ENCODE data around the gene DPF3.

The DPF3 gene

GRCh38 chr14:72740966-72741825 lies 152.7 kb downstream of the DPF3 start:
- ChIA-PET POLR2A (no interaction called here), CTCF (interaction anchor here (1.1 kb wide), 1 partner anchor 11 kb away, joined by 3 read pairs; no protein-coding TSS in a partner anchor)
- DNase-seq (ENCODE audit: extremely low spot score) = no peak
- TF ChIP-seq L3MBTL2 (conservative IDR thresholded peaks at IDR 0.05) (no peak), FOXA1 (IDR thresholded peaks at IDR 0.05) (no peak), BHLHE40 (IDR thresholded peaks at IDR 0.05; ENCODE audit: borderline replicate concordance) (no peak), FOXM1 (IDR thresholded peaks at IDR 0.05; ENCODE audit: borderline replicate concordance) (no peak), NFRKB (IDR thresholded peaks at IDR 0.05) (no peak), ZNF384 (IDR thresholded peaks at IDR 0.05) (no peak), SP1 (IDR thresholded peaks at IDR 0.05) (no peak), LEF1 (IDR thresholded peaks at IDR 0.05; ENCODE audit: borderline replicate concordance) (no peak), SUZ12 (IDR thresholded peaks at IDR 0.05) (no peak), TARDBP (IDR thresholded peaks at IDR 0.05) (no peak), ELF4 (IDR thresholded peaks at IDR 0.05) (no peak), HDGF (IDR thresholded peaks at IDR 0.05; ENCODE audit: borderline replicate concordance) (no peak), FOXK2 (IDR thresholded peaks at IDR 0.05) (no peak), PKNOX1 (IDR thresholded peaks at IDR 0.05) (no peak)

- ChIA-PET POLR2A (no interaction called here), CTCF (interaction anchor here (1.1 kb wide), 1 partner anchor 12 kb away, joined by 3 read pairs; no protein-coding TSS in a partner anchor)
- DNase-seq (ENCODE audit: extremely low spot score) = no peak
- TF ChIP-seq ELF4 (IDR thresholded peaks at IDR 0.05) (no peak), FOXA1 (IDR thresholded peaks at IDR 0.05) (no peak), HDGF (IDR thresholded peaks at IDR 0.05; ENCODE audit: borderline replicate concordance) (no peak), SUZ12 (IDR thresholded peaks at IDR 0.05) (no peak), NFRKB (IDR thresholded peaks at IDR 0.05) (no peak), PKNOX1 (IDR thresholded peaks at IDR 0.05) (no peak), FOXM1 (IDR thresholded peaks at IDR 0.05; ENCODE audit: borderline replicate concordance) (no peak), CTBP1 (IDR thresholded peaks at IDR 0.05; ENCODE audit: borderline replicate concordance) (no peak), BHLHE40 (IDR thresholded peaks at IDR 0.05; ENCODE audit: borderline replicate concordance) (no peak), ZNF384 (IDR thresholded peaks at IDR 0.05) (no peak), L3MBTL2 (conservative IDR thresholded peaks at IDR 0.05) (no peak), FOXK2 (IDR thresholded peaks at IDR 0.05) (no peak), ARNT (IDR thresholded peaks at IDR 0.05) (no peak), SP1 (IDR thresholded peaks at IDR 0.05) (no peak), TARDBP (IDR thresholded peaks at IDR 0.05) (no peak), LEF1 (IDR thresholded peaks at IDR 0.05; ENCODE audit: borderline replicate concordance) (no peak)
These were observed 153.4 kb downstream of the DPF3 start for GRCh38 chr14:72740504-72740961.

GRCh38 chr14:72739446-72740405 lies 154.2 kb downstream of the DPF3 start:
- ChIA-PET POLR2A (no interaction called here), CTCF (interaction anchor here (1.1 kb wide), 1 partner anchor 13 kb away, joined by 3 read pairs; no protein-coding TSS in a partner anchor)
- TF ChIP-seq SUZ12 (IDR thresholded peaks at IDR 0.05) = no peak
- TF ChIP-seq FOXK2 (IDR thresholded peaks at IDR 0.05) = no peak
- TF ChIP-seq FOXM1 (IDR thresholded peaks at IDR 0.05; ENCODE audit: borderline replicate concordance) = no peak
- no peak for TF ChIP-seq HDGF (IDR thresholded peaks at IDR 0.05; ENCODE audit: borderline replicate concordance)
- no peak for TF ChIP-seq BHLHE40 (IDR thresholded peaks at IDR 0.05; ENCODE audit: borderline replicate concordance)
- no peak for TF ChIP-seq L3MBTL2 (conservative IDR thresholded peaks at IDR 0.05)
- TF ChIP-seq CTBP1 (IDR thresholded peaks at IDR 0.05; ENCODE audit: borderline replicate concordance) = no peak
- no peak for TF ChIP-seq ELF4 (IDR thresholded peaks at IDR 0.05)
- TF ChIP-seq ZNF384 (IDR thresholded peaks at IDR 0.05) = no peak
- TF ChIP-seq LEF1 (IDR thresholded peaks at IDR 0.05; ENCODE audit: borderline replicate concordance) = no peak
- DNase-seq (ENCODE audit: extremely low spot score) = no peak

- ChIA-PET POLR2A (no interaction called here), CTCF (no interaction called here)
- TF ChIP-seq FOXA1 (IDR thresholded peaks at IDR 0.05) = no peak
- TF ChIP-seq FOXM1 (IDR thresholded peaks at IDR 0.05; ENCODE audit: borderline replicate concordance) = no peak
- TF ChIP-seq HDGF (IDR thresholded peaks at IDR 0.05; ENCODE audit: borderline replicate concordance) = no peak
- TF ChIP-seq LEF1 (IDR thresholded peaks at IDR 0.05; ENCODE audit: borderline replicate concordance) = no peak
- no peak for TF ChIP-seq NFRKB (IDR thresholded peaks at IDR 0.05)
- no peak for TF ChIP-seq ZNF384 (IDR thresholded peaks at IDR 0.05)
- TF ChIP-seq L3MBTL2 (conservative IDR thresholded peaks at IDR 0.05) = no peak
- no peak for TF ChIP-seq SP1 (IDR thresholded peaks at IDR 0.05)
- TF ChIP-seq PKNOX1 (IDR thresholded peaks at IDR 0.05) = no peak
- TF ChIP-seq BHLHE40 (IDR thresholded peaks at IDR 0.05; ENCODE audit: borderline replicate concordance) = no peak
- no peak for TF ChIP-seq ELF4 (IDR thresholded peaks at IDR 0.05)
- DNase-seq (ENCODE audit: extremely low spot score) = no peak
These were observed 155.7 kb downstream of the DPF3 start for GRCh38 chr14:72738161-72738611.

GRCh38 chr14:72737560-72737943 lies 156.3 kb downstream of the DPF3 start:
- TF ChIP-seq BHLHE40 (IDR thresholded peaks at IDR 0.05; ENCODE audit: borderline replicate concordance) (no peak), TARDBP (IDR thresholded peaks at IDR 0.05) (no peak), ELF4 (IDR thresholded peaks at IDR 0.05) (no peak), SUZ12 (IDR thresholded peaks at IDR 0.05) (no peak)
- no peak for DNase-seq (ENCODE audit: extremely low spot score)
- CTCF ChIA-PET = interaction anchor here (0.7 kb wide), 1 partner anchor 153 kb away, joined by 3 read pairs; no protein-coding TSS in a partner anchor
- POLR2A ChIA-PET = no interaction called here

Measured in HEK293T (cell line).